HepG2 (cell line): ENCODE data around the gene SIK3. TPM values are rescaled to one million over a fixed set of nuclear protein-coding genes. Genes with fewer than 3 reads are reported as not detected.

Source experiments
- BCL3 ChIP-seq: sonication (generic); formaldehyde crosslinking; IDR thresholded peaks from 2 replicates; pipeline ENCODE4 v1.5.1; 2020; ENCODE audit warnings: mild to moderate bottlenecking, missing genetic modification reagents, moderate library complexity
- BCL6 ChIP-seq: IDR thresholded peaks from 2 replicates; pipeline ENCODE4 v1.6.1; 2016; ENCODE audit warnings: missing genetic modification reagents, missing compliant biosample characterization
- BORCS8-MEF2B ChIP-seq: sonication (generic); formaldehyde crosslinking; IDR thresholded peaks from 2 replicates; pipeline ENCODE4 v1.8.0; 2022; ENCODE audit warnings: mild to moderate bottlenecking, missing genetic modification reagents
- EP300 ChIP-seq, 3 experiments: sonication (generic) in 1 of 3; formaldehyde crosslinking in 1 of 3; IDR thresholded peaks; 2 replicates each; pipeline versions ENCODE4 v1.5.1 to v1.6.1; 2011 to 2020; ENCODE audit warnings: low read depth in 2 of 3, low read length in 2 of 3, borderline replicate concordance in 1 of 3, improper control_type of control experiment in 1 of 3, mild to moderate bottlenecking in 1 of 3, missing genetic modification reagents in 1 of 3, moderate library complexity in 1 of 3
- FOXA3 ChIP-seq: IDR thresholded peaks from 2 replicates; pipeline ENCODE4 v1.6.1; 2016; ENCODE audit warnings: missing genetic modification reagents, missing compliant biosample characterization
- GATAD2A ChIP-seq: IDR thresholded peaks from 2 replicates; pipeline ENCODE4 v1.6.1; 2016
- MEIS1 ChIP-seq: sonication (generic); formaldehyde crosslinking; IDR thresholded peaks from 2 replicates; pipeline ENCODE4 v1.9.0; 2021; ENCODE audit warnings: mild to moderate bottlenecking, missing genetic modification reagents, moderate library complexity, borderline replicate concordance
- MLXIP ChIP-seq: sonication (generic); formaldehyde crosslinking; IDR thresholded peaks from 2 replicates; pipeline ENCODE4 v1.9.0; 2021; ENCODE audit warnings: missing genetic modification reagents, borderline replicate concordance
- NR2C2 ChIP-seq: sonication (generic); formaldehyde crosslinking; IDR thresholded peaks from 2 replicates; pipeline ENCODE4 v1.4.0; 2020; ENCODE audit warnings: missing genetic modification reagents, mild to moderate bottlenecking, moderate library complexity, borderline replicate concordance
- PAXIP1 ChIP-seq: sonication (generic); formaldehyde crosslinking; conservative IDR thresholded peaks from 2 replicates; pipeline ENCODE4 v1.4.0; 2020; ENCODE audit warnings: mild to moderate bottlenecking, missing genetic modification reagents, moderate library complexity
- RXRA ChIP-seq: sonication (generic); formaldehyde crosslinking; IDR thresholded peaks from 2 replicates; pipeline ENCODE4 v1.5.1; 2020; ENCODE audit warnings: missing genetic modification reagents
- SMC3 ChIP-seq: IDR thresholded peaks from 2 replicates; pipeline ENCODE4 v1.6.1; 2011; ENCODE audit warnings: low read length, improper control_type of control experiment
- UBTF ChIP-seq: sonication (generic); formaldehyde crosslinking; IDR thresholded peaks from 2 replicates; pipeline ENCODE4 v1.4.0; 2020; ENCODE audit warnings: mild to moderate bottlenecking, missing genetic modification reagents
- XRCC5 ChIP-seq: fragments of 200-400 bp; formaldehyde crosslinking; optimal IDR thresholded peaks from 2 replicates; pipeline ENCODE3; 2017; ENCODE audit warnings: mild to moderate bottlenecking, low read length
- ZBTB37 ChIP-seq: sonication (generic); formaldehyde crosslinking; IDR thresholded peaks from 2 replicates; pipeline ENCODE4 v1.4.0; 2020; ENCODE audit warnings: mild to moderate bottlenecking, missing genetic modification reagents
- ZKSCAN5 ChIP-seq: sonication (generic); formaldehyde crosslinking; IDR thresholded peaks from 2 replicates; pipeline ENCODE4 v1.5.1; 2020; ENCODE audit warnings: mild to moderate bottlenecking, missing genetic modification reagents
- polyA plus RNA-seq, 8 experiments: library from polyadenylated mRNA; depleted of rRNA in 3 of 8; stranded (reverse) in 7 of 8; unstranded in 1 of 8; fragments of >200 nt; fragmentation: Illumina TruSeq in 4 of 8; extraction: Trizol in 4 of 8; gene quantifications; 2 replicates each; pipeline versions ENCODE4 v1.2.1 to v1.2.3, GENCODE V29; 2011 to 2016; ENCODE audit warnings: low read depth in 4 of 8, missing spikeins in 1 of 8, mixed read lengths in 1 of 8; ENCODE audit not compliant: insufficient read depth in 1 of 8
- total RNA-seq, 5 experiments: library from RNA; depleted of rRNA; stranded (reverse); fragments of >200 nt; fragmentation: Illumina TruSeq; extraction: Trizol; gene quantifications; 2 replicates each; pipeline ENCODE4 v1.2.3, GENCODE V29; 2016; ENCODE audit warnings: low read depth in 1 of 5

Gene SIK3
- total and polyA plus RNA-seq, 2 of the 13 experiments (the other 11 are each of a cell fraction or from before 2014, with no cell fraction given) = 5.7 to 9.8 TPM

- TF ChIP-seq MLXIP (CRISPR knock-in tag) (peak; percentile 45; the same call in 1 of the 2 replicates), BCL6 (CRISPR knock-in tag) (peak; percentile 30), MEIS1 (CRISPR knock-in tag) (peak; percentile 63; the same call in 1 of the 2 replicates), SMC3 (peak; percentile 31; the same call in 1 of the 2 replicates), BCL3 (CRISPR knock-in tag) (no peak), RXRA (CRISPR knock-in tag) (no peak; the same call in 1 of the 2 replicates), BORCS8-MEF2B (no peak; the same call in 1 of the 2 replicates), XRCC5 (peak; percentile 60), EP300 (IDR thresholded peaks at IDR 0.05; ENCODE audit: low read depth in 2 of 2, low read length in 2 of 2) (no peak), EP300 (CRISPR knock-in tag; IDR thresholded peaks at IDR 0.05; ENCODE audit: borderline replicate concordance) (0 out of 2 replicates have a peak, but pooled peaks have one; percentile 10), UBTF (CRISPR knock-in tag) (no peak), ZKSCAN5 (CRISPR knock-in tag) (peak; percentile 87), FOXA3 (CRISPR knock-in tag) (peak; percentile 54), NR2C2 (peak; percentile 3; the same call in 1 of the 2 replicates), ZBTB37 (CRISPR knock-in tag) (peak; percentile 76), GATAD2A (CRISPR knock-in tag) (peak; percentile 86), PAXIP1 (CRISPR knock-in tag) (peak; percentile 81)
Measured at GRCh38 chr11:117096201-117096991, 1.8 kb downstream of the SIK3 start (continued).
